ENCODE results near the gene TMC7.
"Not testable (repeated sequence)": the region's sequence is repeated elsewhere in the genome, so short reads cannot be mapped to it uniquely, and the experiment has no call there.

Gene TMC7

DNA sequence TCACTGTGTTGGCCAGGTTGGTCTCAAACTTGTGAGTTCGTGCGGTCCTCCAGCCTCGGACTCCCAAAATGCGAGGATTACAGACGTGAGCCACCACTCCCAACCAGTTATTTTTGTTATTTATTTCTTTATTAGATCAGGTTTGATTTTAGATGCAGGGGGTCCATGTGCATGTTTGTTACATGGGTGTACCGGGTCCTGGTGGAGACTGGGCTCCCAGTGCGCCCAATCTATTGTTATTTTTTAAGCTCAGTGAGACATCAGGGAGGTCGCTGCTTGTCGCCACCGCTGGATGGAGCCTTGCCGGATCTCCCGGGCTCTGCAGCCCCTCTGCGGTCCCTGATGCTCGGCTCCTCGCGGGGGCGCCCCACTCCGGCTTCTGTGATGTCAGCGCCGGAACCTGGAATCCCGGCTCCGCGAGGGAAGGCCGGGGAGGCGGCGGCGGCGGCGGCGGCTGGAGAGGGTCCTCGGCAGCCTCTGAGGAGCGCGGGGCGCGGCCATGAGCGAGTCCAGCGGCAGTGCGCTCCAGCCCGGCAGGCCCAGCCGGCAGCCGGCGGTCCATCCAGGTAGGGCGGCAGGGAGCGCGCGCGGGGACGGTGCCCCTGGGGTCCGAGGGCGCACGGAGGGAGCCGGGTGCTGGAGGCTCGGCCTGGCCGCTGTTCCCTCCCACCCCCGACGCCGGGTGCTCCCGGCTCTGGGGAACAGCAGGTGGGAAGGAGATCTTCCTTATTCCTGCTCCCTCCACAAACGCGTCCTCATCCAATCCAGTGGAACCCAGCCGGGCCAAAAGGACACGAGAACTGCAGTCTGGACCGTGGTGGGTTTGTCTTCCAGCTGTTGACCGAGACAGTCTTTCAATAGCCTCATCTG is at the start of gene TMC7:
TSS of gene TMC7 (plus strand) at position 370 of the 870 bp plus-strand sequence. CDS start at position 500, 130 bp downstream.
- no peak for DNase-seq

DNA sequence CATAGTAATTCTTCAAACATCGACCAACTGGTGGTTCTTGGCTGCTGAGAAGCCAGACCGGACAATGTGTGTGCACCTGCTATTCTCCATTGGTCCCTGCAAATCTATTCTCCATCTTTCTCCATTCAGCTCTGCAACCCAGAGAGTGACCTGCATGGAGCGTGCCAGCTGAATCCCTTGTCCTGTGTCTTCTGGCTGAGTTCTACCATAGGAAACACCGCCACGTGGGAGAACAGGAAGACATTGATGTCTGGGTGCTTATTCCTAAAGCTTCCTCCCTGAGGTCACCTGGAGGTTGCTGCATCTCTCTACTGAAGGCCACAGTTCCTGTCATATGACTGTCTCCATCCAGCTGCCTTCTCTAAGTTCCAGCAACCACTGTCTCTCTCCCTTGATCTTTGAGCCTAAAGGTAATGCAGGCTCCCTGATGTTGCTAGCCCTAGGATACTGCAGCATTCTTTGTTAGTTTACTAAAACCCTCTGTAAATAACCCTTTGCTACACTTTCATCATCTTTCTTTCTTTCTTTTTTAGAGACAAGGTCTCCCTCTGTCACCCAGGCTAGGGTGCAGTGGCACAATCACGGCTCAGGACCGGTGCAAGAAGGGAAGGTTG is 46.9 kb upstream of the TMC7 start:
- no peak for DNase-seq

DNA sequence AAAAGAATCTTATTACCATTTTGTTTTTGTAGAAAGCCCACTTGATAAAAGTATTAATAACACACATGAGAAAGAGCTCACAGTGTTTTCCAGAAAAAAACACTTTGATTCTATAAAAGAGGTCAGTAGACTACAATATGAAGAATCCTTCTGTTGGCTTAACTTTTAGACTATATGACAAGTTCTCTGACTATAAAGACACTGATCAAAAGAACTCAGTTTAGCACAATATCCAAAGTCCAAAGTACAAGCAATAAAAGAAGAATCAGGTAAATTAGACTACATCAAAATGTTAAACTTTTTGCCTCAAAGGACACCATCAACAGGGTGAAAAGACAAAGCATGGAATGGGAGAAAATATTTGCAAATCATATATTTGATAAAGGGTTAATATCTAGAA is 46.3 kb upstream of the TMC7 start:
- no peak for DNase-seq

DNA sequence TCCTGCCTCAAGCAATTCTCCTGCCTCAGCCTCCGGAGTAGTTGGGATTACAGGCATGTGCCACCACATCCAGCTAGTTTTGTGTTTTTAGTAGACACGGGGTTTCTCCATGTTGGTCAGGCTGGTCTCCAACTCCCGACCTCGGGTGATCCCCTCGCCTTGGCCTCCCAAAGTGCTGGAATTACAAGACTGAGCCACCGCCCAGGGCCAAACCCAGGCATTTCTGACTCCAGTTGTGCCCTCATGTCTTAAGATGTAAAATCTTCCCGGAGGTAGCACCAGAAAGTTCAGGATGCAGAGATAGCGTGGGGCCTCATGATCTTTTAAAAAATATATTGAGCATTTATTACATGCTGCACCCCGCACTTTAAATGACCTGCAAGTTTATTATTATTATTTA is 44.7 kb upstream of the TMC7 start:
- no peak for DNase-seq

DNA sequence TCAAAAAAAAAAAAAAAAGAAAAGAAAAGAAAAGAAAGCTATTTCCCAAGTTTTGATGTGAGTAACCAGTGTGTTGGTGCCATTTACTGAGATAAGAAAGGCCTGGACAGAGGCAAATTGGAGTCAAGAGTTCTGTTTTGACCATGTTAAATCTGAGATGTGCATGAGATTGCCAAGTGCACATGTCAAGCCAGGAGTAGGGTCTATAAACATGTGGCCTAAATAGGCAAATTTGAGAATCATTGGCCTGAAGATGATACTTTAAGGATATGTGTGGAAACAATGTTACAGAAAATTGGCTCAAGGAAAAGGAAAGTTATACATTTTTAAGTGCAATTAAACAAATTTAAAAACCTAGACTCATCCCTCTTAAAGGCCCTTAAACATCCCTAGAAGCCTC is 42.3 kb upstream of the TMC7 start:
- no peak for DNase-seq

DNA sequence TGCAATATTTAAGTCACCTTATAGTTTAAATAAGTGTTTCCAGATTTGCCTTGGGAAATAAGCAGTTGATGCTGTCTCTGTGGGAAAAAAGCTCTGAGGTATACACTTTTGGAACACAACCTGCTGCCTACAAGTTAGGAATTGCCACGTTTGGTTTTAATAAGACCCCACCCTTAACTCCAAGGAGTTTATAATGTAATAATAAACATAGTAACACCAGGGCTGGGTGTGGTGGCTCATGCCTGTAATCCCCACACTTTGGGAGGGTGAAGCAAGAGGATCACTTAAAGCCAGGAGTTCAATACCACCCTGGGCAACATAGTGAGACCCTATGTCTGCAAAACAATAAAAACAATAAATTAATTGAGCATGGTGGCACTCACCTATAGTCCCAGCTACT is 41.7 kb upstream of the TMC7 start:
- DNase-seq, result no peak

DNA sequence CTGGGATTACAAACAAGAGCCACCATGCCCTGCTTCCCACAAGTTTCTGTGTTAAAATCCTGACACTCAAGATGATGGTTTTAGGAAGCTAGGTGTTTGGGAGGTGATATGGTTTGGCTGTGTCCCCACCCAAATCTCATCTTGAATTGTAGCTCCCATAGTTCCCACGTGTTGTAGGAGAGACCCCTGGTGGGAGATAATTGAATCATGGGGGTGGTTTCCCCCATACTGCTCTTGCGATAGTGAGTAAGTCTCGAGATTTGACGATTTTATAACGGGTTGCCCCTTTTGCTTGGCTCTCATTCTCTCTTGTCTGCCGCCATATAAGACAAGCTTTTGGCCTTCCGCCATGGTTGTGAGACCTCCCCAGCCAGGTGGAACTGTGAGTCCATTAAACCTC is 40.3 kb upstream of the TMC7 start:
- no peak for DNase-seq

DNA sequence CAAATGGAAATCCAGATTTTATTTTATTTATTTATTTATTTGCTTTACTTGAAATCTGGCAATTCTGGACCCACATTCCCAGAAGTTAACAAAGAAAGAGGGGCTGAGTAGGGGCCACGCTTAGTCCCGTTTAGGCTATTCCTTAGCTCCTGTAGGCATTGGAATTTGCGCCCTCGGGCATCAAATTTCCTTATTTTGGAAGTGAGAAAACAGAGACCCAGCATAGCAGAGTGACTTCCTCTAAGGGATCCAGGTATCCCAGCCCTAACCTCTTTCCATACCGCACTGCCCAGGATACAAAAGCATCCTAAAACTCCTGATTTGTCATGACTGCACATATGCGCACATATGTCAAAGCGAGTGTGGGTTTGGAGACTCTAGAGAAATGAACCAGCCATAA is 38.5 kb upstream of the TMC7 start:
- no peak for DNase-seq

DNA sequence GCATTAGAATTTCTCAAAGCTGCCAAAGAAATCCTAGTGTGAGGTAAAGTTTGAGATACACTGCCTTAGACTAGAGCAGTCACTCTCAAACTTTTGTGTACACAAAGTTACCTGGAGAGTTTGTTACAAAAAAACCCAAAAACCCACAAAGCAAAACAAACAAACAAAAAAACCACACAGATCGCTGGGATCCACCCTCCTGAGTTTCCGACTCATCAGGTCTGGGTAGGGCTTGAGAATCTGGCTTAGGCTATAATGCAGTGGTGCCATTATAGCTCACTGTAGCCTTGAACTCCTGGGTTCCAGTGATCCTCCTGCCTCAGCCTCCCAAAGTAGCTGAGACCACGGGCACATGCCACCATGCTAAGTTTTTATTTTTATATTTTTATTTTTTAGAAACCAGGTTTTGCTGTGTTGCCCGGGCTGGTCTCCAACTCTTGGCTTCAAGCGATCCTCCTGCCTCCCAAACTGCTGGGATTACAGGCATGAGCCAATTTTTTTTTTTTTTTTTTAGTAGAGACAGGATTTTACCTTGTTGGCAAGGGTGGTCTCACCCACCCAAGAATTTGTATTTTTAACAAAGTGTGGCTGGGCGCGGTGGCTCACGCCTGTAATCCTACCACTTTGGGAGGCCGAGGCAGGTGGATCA is 35.2 kb upstream of the TMC7 start:
- DNase-seq, result no peak

DNA sequence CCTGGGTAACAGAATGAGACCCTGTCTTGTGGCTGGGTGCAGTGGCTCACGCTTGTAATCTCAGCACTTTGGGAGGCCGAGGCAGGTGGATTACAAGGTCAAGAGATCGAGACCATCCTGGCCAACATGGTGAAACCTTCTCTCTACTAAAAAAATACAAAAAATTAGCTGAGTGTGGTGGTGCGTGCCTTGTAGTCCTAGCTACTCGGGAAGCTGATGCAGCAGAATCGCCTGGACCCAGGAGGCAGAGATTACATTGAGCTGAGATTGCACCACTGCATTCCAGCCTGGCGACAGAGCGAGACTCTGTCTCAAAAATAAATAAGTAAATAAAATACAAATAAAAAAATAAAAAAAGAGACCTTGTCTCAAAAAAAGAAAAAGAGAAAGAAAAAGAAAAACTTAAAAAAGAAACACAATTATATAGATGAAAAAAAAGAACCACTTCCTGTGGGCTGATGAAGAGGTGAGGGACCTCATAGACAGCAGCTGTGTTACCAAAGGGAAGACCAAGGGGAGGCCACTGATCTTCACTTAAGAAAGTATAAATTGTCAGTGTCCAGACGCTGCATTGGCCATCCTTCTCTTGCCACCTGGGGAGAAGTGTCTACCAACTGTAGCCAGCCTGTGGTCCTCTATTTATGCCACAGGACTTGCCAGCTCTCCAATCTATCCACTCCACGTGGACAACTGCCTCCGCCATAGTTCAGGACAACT is 33.1 kb upstream of the TMC7 start:
- no peak for DNase-seq

DNA sequence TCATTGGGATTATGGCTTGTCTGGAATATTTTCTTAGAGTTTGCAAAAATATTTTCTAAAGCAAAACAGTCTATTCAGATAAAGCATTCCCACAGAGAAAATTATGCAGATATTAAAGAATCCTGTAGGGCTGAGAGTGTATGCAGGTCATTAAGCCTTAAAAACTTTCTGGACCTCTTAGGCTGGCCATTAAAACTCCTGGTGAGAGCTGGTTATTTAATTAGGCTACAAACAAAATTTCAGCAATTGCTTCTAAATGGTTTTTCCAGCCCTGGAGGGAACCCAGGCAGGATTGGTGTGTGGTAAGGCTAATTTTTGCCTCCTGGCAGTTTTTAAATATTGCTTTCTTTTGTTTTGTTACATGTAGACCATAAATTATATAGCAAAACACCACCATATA is 30.2 kb upstream of the TMC7 start:
- DNase-seq, result no peak

DNA sequence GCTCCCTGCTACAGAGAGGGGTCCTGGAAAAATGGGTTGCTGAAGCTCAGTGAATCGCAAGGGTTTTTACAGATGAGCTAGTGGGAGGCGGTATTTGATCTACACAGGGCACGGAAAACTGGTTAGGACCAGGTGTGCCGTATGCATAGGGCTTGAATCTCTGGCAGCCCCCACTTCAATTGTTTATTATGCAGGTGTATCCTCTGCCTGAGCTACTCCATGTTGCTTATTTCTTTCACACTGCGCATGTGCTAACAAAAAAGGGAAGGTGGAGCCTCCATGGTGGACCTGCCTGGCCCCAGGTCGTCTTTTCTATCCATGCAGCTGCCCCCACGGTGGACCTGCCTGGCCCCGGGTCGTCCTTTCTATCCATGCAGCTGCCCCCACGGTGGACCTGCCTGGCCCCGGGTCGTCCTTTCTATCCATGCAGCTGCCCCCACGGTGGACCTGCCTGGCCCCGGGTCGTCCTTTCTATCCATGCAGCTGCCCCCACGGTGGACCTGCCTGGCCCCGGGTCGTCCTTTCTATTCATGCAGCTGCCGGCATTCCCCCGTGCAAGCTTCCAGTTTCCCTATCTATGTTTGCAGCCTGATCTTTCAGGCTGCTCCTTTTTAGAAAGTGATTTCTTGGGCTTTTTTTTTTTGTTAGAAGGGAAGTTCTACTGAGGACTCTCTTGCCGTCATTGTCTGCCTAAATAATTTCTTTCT is 27.7 kb upstream of the TMC7 start:
- DNase-seq, result not testable (repeated sequence)

DNA sequence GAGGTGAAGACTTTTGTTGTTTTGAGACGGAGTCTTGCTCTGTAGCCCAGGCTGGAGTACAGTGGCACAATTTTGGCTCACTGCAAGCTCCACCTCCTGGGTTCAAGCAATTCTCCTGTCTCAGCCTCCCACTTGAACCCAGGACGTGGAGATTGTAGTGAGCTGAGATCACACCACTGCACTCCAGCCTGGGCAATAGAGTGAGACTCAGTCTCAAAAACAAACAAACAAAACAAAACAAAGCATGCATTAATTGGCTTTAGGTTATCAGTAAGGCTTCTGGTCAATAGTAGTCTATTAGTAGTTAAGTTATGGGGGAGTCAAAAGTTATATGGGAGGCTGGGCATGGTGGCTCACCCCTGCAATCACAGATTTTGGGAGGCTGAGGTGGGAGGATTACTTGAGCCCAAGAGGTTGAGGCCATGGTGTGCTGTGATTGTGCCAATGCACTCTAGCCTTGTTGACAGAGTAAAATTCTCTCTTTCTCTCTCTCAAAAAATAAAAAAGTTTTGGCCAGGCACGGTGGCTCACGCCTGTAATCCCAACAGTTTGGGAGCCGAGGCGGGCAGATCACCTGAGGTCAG is 27.0 kb upstream of the TMC7 start:
- DNase-seq, result not testable (repeated sequence)

DNA sequence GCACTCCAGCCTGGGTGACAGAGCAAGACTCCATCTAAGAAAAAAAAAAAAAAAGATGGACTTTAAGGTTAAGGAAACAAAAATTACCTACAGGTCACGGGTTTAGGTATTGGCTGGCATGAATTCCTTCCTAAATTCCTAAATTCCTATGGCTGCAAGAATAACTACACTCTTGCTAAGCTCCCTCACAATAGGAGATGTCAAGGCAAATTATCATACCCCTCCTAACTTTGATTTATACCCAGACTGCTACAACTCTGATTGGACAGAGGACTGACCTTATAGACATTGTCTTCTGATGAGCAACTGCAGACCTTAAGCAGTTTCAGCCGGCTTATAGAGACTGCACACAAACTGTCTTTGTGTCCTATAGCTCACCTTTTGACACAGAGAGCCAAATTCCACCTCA is 25.1 kb upstream of the TMC7 start:
- DNase-seq, result no peak

DNA sequence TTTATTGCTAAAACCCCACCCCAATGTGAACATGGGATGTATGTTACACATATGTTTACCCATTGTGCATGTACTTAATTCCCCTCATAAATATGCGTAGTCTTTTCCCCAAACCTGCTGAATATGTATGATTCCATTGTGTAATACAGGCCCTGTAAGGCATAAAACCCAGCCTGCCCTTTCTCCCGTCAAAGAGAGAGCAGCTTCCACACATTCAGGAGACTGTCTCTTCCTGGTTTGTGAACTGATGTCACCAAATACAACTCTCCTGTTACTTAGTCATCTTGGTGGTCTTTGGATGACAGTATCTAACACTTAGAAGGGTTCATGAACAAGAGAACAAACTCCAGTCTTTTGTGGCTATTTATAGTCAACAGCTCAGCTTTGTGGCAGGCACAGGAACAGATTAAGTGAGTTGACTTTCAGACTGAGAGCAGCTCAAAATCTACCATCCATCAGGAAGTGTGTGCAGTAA is 24.7 kb upstream of the TMC7 start:
- DNase-seq, result no peak

DNA sequence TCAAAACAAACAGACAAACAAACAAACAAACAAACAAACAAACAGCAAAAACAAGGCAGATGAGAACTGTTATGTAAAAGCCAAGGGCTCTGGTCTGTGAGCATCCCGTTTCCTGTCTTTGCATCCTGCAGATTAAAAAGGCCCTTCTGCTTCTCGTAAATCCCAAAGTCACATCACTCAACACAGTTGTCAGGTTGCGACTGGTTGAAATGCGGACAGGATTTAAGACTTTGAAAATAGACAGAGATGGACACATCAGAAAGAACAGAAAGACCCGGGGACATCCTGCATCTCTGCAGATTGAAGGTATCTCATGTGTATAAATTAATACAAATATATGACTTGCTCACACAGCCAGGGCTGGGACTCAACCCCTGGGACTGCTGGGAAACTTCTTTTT is 18.2 kb upstream of the TMC7 start:
- no peak for DNase-seq

DNA sequence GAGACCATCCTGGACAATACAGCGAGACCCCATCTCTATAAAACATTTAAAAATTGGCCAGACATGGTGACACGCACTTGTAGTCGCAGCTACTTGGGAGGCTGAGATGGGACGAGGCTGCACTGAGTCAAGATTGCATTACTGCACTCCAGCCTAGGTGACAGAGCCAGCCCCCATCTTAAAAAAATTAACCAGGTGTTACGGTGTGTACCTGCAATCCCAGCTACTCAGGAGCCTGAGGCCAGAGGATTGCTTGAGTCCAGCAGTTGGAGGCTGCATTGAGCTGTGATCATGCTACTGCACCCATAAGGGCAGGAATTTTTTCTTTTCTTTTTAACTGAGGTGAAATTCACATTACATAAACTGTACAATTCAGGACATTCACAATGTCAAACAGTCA is 16.9 kb upstream of the TMC7 start:
- DNase-seq, result no peak

DNA sequence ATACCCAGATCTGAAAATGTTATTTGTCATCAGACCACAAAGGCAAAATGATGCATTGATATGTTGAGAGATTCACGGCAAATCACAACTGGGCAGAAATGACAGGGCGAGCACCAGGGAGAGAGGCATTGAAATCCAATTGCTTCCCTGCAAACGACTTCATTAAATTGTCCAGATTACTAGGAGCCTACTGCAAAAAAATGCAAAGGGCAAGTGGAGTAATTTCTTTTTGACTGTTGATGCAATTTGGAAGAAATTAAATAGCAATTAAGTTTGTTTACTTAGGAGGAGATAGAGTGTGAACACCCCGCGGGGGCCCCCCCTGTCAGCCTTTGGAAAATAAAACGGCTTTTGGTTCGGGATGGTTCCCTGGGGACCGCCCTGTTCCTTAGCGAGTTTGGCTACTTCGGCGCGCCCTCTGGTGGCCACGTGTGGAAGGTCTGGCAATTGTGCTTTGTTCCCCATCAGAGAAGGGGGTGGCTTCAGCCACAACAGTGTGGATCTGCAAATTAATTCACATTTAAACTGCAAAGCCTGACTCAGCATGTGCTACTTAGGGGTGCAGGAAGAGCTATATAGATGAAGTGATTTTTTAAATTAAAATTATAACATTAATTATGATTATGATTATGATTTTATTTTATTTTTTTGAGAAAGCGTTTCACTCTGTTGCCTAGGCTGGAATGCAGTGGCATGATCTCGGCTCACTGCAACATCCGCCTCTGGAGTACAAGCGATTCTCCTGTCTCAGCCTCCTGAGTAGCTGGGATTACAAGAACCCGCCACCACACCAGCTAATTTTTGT is 14.5 kb upstream of the TMC7 start:
- DNase-seq, result peak; percentile 49

DNA sequence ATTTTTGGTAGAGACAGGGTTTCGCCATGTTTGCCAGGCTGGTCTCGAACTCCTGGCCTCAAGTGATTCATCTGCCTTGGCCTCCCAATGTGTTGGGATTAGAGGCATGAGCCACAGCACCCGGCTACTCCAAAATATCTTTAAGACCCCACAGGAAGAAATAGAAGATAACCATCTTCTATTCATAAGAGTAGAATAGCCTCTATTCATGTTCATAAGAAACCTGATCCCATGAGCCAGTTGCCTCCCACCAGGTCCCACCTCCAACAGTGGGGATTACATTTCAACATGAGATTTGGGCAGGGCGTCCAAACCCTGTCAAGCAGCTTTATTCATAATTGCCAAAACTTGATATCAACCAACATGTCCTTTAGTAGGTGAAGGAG is 13.9 kb upstream of the TMC7 start:
- DNase-seq, result no peak

DNA sequence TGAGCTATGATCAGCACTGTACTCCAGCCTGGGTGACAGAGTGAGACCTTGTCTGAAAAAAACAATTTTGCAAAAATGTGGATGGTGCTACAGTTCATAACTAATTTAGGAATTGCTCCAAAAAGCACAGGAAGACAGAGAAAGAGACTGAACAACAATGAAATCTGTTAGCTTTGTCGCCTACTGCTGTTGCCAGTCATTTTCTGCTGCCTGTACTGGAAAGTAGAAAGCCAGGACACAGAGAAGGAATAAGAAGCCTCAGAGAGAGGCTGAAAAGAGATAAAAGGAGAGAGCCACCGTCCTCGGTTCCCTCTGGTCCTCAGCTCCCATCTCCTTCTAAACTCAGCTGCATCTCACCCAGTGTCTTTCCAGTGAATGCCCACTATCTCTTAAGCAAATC is 8.6 kb upstream of the TMC7 start:
- DNase-seq, result no peak

DNA sequence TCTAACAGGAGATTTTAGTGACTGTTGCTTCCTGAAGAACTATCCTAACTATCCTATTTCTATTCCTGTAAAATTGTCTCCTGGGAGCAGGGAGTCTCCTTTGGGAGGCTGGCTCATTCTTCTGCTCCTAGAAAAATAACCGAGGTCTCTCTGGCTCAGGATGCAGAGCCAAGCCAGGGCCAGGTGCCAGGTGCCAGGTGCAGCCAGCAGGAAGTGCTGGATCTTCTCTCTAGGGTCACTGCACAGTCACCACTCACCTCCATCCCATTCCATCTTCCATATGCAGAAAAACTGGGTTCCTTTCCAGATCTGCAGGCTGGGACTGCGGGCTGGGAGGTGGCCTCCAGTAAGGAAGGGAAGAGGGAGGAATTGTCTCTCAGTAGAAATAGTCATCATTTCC is 3.8 kb upstream of the TMC7 start:
- no peak for DNase-seq
